Activated CD8-positive, alpha-beta T cell treated with anti-CD3 and anti-CD28 coated beads, Interleukin-2, amount 10 ng/mL, durations not matched to agents 7 days and 5 days (primary cell): ENCODE data around the gene PRDM11. TPM values are rescaled to one million over a fixed set of nuclear protein-coding genes. Genes with fewer than 3 reads are reported as not detected.

Experiments used
- ATAC-seq: fragments of 150-1000 bp; cut with Tn5 transposase; one replicate; pipeline ENCODE4 v1.10.0; 2021; ENCODE audit warnings: moderate library complexity
- CTCF ChIA-PET: fragments of 350-600 bp; sonication (Branson Sonifier 250); formaldehyde crosslinking; loops from one replicate; lab custom pipeline; 2021; ENCODE audit warnings: antibody characterized with exemption; lab: Charles Lee
- POLR2A ChIA-PET: fragments of 350-600 bp; sonication (Branson Sonifier 250); formaldehyde crosslinking; loops from one replicate; lab custom pipeline; 2021; ENCODE audit warnings: antibody characterized with exemption; lab: Charles Lee
- DNase-seq: peaks from one replicate; pipeline ENCODE4 v3.0.0-alpha.2; 2020
- H3K27ac Mint-ChIP-seq: one replicate; pipeline ENCODE4 v1.8.0; 2021; ENCODE audit warnings: mild to moderate bottlenecking, mixed read lengths
- H3K27me3 Mint-ChIP-seq: one replicate; pipeline ENCODE4 v1.8.0; 2021; ENCODE audit warnings: low read depth, mixed read lengths
- H3K36me3 Mint-ChIP-seq: one replicate; pipeline ENCODE4 v1.8.0; 2021; ENCODE audit warnings: low read depth, mixed read lengths
- H3K4me1 Mint-ChIP-seq: one replicate; pipeline ENCODE4 v1.8.0; 2021; ENCODE audit warnings: low read depth, mixed read lengths
- H3K4me3 Mint-ChIP-seq: one replicate; pipeline ENCODE4 v1.8.0; 2021; ENCODE audit warnings: mild to moderate bottlenecking, mixed read lengths
- H3K9me3 Mint-ChIP-seq: one replicate; pipeline ENCODE4 v1.8.0; 2022; ENCODE audit warnings: mixed read lengths; ENCODE audit not compliant: insufficient read depth
- total RNA-seq, 2 experiments: library from RNA; stranded (reverse); gene quantifications; one replicate each; pipeline ENCODE4 v1.2.3, GENCODE V29; 2021

PRDM11 gene
- total RNA-seq, 2 experiments from 2014 or later, result 3.5 to 3.6 TPM

DNA sequence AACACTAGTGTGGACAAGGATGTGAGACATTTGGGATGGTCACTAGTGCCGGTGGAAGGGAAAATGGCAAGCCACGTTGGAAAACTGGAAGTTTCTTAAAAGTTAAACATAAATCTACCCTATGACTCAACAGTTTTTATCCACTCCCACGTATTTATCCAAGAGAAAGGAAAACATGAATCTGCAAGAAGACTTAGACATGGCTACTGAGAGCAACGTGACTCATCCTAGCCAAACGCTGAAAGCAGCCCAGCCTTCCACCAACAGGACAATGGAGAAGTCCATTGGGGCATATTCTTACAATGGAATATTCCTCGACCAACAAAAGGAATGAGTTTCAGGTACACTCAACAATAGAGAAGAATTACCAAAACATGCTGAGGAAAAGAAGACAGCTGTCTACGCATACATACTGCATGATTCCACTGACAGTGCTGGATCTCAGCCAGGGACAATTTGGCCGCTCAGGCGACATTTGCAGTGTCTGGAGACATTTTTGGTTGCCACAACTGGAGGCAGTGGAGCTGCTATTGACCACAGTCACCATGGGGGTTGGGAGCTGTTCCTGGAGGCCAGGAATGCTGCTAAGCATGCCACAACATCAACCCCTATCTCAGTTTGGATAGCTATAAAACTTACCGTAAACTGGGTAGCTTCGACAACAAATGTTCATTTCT lies 118.5 kb downstream of the PRDM11 start:
- H3K4me3 Mint-ChIP-seq, result no peak overlapping the region
- H3K27me3 Mint-ChIP-seq, result peaks cover 15% of the 10 kb centered on the region
- H3K4me1 Mint-ChIP-seq, result no peaks in the 10 kb centered on the region
- DNase-seq (no peak), ATAC-seq (no peak)
- H3K27ac Mint-ChIP-seq, result no peak overlapping the region
- H3K36me3 Mint-ChIP-seq, result no peaks in the 10 kb centered on the region
- POLR2A ChIA-PET, result no interaction called here
- CTCF ChIA-PET, result no interaction called here
- no peaks in the 10 kb centered on the region for H3K9me3 Mint-ChIP-seq

DNA sequence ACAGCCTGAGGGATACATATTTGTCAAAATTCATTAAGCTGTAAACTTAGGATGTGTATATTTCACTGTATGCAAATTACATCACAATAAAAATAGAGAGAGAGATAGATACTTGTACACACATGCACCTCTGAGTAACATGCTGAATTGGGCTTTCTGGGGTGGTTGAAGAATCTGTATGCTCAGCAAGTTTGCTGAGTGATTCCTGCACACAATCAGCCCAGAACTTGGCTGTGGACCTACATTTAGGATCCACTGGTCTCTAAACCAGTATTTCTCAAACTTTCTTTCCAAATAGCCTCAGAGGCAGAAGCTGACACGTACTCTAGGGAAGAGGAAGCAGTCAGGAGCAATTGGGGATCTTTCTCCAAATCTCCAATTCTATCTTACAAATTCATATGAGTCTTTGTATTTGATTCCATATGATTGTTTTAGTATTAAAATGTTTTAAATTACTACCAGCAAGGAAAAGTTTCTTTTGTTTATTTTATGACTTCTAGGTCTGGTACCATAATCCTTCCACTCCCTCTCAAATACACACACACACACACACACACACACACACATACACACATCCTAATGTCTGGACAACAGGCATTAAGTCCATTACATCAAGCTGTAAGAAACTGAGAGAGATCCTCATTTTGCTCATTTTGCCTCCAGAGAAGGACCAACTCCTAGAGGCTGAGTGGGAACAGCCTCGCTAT lies 119.7 kb downstream of the PRDM11 start:
- DNase-seq, result no peak
- Mint-ChIP-seq H3K36me3 (no peaks in the 10 kb centered on the region), H3K27ac (no peak overlapping the region), H3K9me3 (no peaks in the 10 kb centered on the region), H3K27me3 (peaks cover 23% of the 10 kb centered on the region), H3K4me1 (no peaks in the 10 kb centered on the region), H3K4me3 (no peak overlapping the region)
- ATAC-seq, result no peak
- ChIA-PET CTCF (interaction anchor here (0.9 kb wide), 1 partner anchor 16 kb away, joined by 3 read pairs; no protein-coding TSS in a partner anchor), POLR2A (no interaction called here)

GRCh38 chr11:45266676-45267020 lies 120.2 kb downstream of the PRDM11 start:
- Mint-ChIP-seq H3K4me1 (no peaks in the 10 kb centered on the region), H3K4me3 (no peak overlapping the region), H3K27me3 (peaks cover 28% of the 10 kb centered on the region), H3K9me3 (no peaks in the 10 kb centered on the region), H3K27ac (no peak overlapping the region), H3K36me3 (no peaks in the 10 kb centered on the region)
- ChIA-PET POLR2A (no interaction called here), CTCF (interaction anchor here (0.9 kb wide), 1 partner anchor 16 kb away, joined by 3 read pairs; no protein-coding TSS in a partner anchor)
- DNase-seq, result no peak
- no peak for ATAC-seq

DNA sequence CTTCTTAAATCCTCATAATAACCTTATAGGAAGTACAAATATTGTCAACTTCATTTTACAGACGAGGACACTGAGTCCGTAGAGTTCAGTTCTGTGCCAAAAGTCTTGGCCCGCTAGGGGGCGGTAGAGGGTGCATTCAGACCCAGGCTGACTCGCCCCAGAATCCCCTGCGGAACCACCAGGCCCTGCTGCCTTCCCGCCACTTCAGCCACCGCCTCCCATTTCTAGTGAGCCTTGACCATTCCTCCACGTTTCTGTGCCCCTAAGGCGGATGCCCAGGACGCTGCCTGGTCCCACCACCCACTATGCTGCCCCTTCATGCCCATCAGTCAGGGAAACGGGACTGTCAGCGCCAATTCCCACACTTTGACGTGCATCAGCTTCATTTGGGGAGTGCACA lies 120.6 kb downstream of the PRDM11 start:
- H3K27me3 Mint-ChIP-seq, result peaks cover 28% of the 10 kb centered on the region
- ATAC-seq (no peak), DNase-seq (peak; percentile 31)
- H3K4me1 Mint-ChIP-seq, result no peaks in the 10 kb centered on the region
- POLR2A ChIA-PET, result no interaction called here
- no peaks in the 10 kb centered on the region for H3K9me3 Mint-ChIP-seq
- no peak overlapping the region for H3K4me3 Mint-ChIP-seq
- no peaks in the 10 kb centered on the region for H3K36me3 Mint-ChIP-seq
- CTCF ChIA-PET, result interaction anchor here (0.9 to 1.2 kb wide), 2 partner anchors 15 to 157 kb away, joined by 3 read pairs; no protein-coding TSS in a partner anchor
- no peak overlapping the region for H3K27ac Mint-ChIP-seq

- DNase-seq (no peak), ATAC-seq (no peak)
- POLR2A ChIA-PET, result no interaction called here
- H3K27ac Mint-ChIP-seq, result no peak overlapping the region
- H3K4me1 Mint-ChIP-seq, result no peaks in the 10 kb centered on the region
- H3K27me3 Mint-ChIP-seq, result peaks cover 31% of the 10 kb centered on the region
- H3K4me3 Mint-ChIP-seq, result no peak overlapping the region
- no peaks in the 10 kb centered on the region for H3K36me3 Mint-ChIP-seq
- CTCF ChIA-PET, result interaction anchor here (1.2 kb wide), 1 partner anchor 158 kb away, joined by 3 read pairs; no protein-coding TSS in a partner anchor
- no peaks in the 10 kb centered on the region for H3K9me3 Mint-ChIP-seq
These were observed 121.3 kb downstream of the PRDM11 start for GRCh38 chr11:45267652-45268299.

DNA sequence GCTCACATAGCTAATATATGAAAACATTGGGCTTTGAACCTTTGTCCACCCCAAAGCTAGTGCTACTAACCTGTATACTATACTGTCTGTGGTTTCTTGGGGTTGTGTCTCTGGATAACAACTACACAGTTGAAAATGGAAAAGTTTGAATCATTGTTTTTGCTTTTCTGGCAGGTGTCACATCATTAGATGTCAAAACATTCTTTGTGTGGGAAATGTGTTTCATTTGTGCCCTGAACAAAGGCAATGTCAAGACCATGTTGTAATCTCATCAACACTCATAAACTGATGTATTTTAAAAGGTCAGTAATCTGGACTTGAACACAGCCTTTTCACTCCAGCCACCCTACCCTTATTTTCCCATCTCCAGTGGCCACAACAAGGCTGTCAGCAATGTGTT lies 123.2 kb downstream of the PRDM11 start:
- Mint-ChIP-seq H3K9me3 (no peaks in the 10 kb centered on the region), H3K27ac (no peak overlapping the region), H3K4me3 (no peak overlapping the region), H3K36me3 (no peaks in the 10 kb centered on the region), H3K4me1 (no peaks in the 10 kb centered on the region), H3K27me3 (peaks cover 35% of the 10 kb centered on the region)
- ChIA-PET POLR2A (no interaction called here), CTCF (interaction anchor here (1.1 to 1.7 kb wide), 2 partner anchors 17 to 64 kb away, joined by 3 to 5 read pairs; no protein-coding TSS in a partner anchor)
- ATAC-seq, result no peak
- DNase-seq, result no peak

DNA sequence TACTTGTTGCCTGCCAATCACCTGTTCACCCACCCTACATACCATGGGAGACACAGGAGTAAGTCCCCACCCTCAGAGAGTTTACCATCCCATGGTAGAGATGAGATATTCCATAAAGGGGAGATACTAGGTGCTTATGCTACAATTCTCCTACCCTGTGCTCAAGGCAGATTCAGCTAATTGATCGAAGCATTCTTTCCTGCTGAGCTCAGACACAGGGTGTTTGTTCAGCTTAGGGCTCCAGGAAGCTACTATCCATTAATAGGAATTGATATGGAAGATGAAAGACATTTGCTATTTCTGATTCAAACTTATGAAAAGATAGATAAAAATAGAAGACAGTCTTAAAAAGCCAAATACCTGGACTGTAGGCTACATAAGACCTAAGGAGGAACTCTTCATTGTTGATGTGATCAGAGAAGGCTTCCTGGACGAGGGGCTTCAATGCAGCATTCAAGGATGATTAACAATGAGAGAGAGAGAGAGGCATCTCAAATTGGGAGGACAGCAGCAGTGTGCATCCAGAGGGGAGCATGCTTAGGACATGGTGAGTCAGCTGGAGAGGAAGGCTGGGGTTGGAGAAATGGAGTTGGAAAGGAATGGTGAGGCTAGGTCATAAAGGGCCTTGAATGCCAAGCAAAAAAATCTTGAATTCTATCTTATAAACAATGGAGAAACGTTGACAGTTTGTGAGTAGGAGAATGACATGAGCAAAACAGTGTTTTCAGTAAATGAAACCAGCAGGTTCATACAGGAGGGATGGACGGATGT lies 124.7 kb downstream of the PRDM11 start:
- Mint-ChIP-seq H3K36me3 (no peaks in the 10 kb centered on the region), H3K27me3 (peaks cover 37% of the 10 kb centered on the region), H3K4me1 (no peaks in the 10 kb centered on the region), H3K9me3 (no peaks in the 10 kb centered on the region), H3K27ac (no peak overlapping the region), H3K4me3 (no peak overlapping the region)
- CTCF ChIA-PET, result interaction anchor here (1.7 kb wide), 1 partner anchor 62 kb away, joined by 5 read pairs; no protein-coding TSS in a partner anchor
- DNase-seq, result no peak
- no peak for ATAC-seq
- POLR2A ChIA-PET, result interaction anchor here (0.6 kb wide), 1 partner anchor 150 kb away, joined by 3 read pairs; no protein-coding TSS in a partner anchor

GRCh38 chr11:45272701-45273100 lies 126.3 kb downstream of the PRDM11 start:
- ChIA-PET CTCF (no interaction called here), POLR2A (no interaction called here)
- Mint-ChIP-seq H3K4me1 (no peaks in the 10 kb centered on the region), H3K36me3 (no peaks in the 10 kb centered on the region), H3K9me3 (no peaks in the 10 kb centered on the region), H3K4me3 (no peak overlapping the region), H3K27ac (no peak overlapping the region), H3K27me3 (peaks cover 41% of the 10 kb centered on the region)
- DNase-seq (no peak), ATAC-seq (no peak)

DNA sequence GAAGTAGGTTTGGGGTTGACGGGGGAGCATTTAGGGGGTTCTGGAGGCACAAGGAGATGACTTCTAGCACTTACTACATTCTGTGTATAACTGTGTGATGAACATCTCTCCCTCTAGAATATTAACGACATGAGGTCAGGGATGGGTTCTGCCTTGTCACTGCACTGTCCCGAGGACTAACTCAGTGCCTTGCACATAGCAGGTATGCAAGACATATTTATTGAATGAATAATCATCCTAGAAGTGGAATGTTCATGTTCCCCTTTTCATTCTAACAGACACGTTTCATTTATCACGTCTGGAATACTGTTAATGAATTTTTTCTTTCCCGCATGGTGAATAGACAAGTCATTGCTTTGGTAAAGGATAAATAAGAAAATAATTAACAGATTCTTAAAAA lies 127.1 kb downstream of the PRDM11 start:
- H3K4me1 Mint-ChIP-seq, result no peaks in the 10 kb centered on the region
- CTCF ChIA-PET, result no interaction called here
- DNase-seq (no peak), ATAC-seq (no peak)
- H3K36me3 Mint-ChIP-seq, result no peaks in the 10 kb centered on the region
- no peaks in the 10 kb centered on the region for H3K9me3 Mint-ChIP-seq
- POLR2A ChIA-PET, result interaction anchor here (0.6 kb wide), 1 partner anchor 96 kb away, joined by 4 read pairs; no protein-coding TSS in a partner anchor
- peaks cover 46% of the 10 kb centered on the region for H3K27me3 Mint-ChIP-seq
- no peak overlapping the region for H3K27ac Mint-ChIP-seq
- no peak overlapping the region for H3K4me3 Mint-ChIP-seq

DNA sequence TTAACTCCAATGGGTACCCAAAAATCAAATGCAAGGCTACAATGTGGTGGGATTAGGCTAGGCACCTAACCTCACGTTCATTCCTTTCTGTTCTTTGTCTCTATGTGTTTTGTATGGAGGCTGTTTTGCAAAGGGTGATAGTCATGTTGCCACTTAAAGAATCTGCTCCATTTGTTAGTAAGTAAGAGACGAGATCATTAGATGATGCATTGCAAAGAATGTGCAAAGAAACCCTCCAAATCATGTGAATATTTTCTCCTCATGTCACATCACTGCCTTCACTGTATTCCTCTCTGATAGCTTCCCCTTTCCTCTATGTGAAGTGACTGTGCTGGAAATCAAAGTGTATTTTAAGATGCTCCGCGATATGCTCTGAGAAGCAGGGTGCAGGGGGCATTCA lies 127.8 kb downstream of the PRDM11 start:
- CTCF ChIA-PET, result no interaction called here
- H3K4me1 Mint-ChIP-seq, result no peaks in the 10 kb centered on the region

DNA sequence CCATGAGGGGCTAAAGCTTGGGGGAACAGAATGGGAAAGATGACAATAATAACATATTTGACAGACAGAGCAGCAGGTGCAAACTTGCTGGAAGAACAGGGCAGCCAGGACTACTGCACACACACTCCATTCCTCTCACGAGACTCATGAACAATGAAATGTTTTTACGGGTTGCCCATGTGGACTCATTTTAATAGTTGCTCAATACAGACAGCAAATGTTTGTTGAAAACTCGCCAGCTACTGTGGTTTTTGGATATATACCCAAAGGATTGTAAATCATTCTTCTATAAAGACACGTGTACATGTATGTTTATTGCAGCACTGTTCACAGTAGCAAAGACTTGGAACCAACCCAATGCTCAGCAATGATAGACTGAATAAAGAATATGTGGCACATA lies 129.4 kb downstream of the PRDM11 start:
- no peak for DNase-seq
- Mint-ChIP-seq H3K4me3 (no peak overlapping the region), H3K36me3 (no peaks in the 10 kb centered on the region), H3K4me1 (peaks cover 4% of the 10 kb centered on the region), H3K27me3 (peaks cover 36% of the 10 kb centered on the region), H3K27ac (no peak overlapping the region), H3K9me3 (no peaks in the 10 kb centered on the region)
- ATAC-seq, result no peak
- CTCF ChIA-PET, result no interaction called here
- POLR2A ChIA-PET, result no interaction called here

More for the DNA sequence above, 127.8 kb downstream of the PRDM11 start:
- H3K4me3 Mint-ChIP-seq, result no peak overlapping the region
- ATAC-seq, result no peak
- DNase-seq, result no peak
- peaks cover 42% of the 10 kb centered on the region for H3K27me3 Mint-ChIP-seq
- no peaks in the 10 kb centered on the region for H3K9me3 Mint-ChIP-seq
- POLR2A ChIA-PET, result no interaction called here
- no peaks in the 10 kb centered on the region for H3K36me3 Mint-ChIP-seq
- no peak overlapping the region for H3K27ac Mint-ChIP-seq
